HG02571 (cell line): ENCODE data around the gene BICD1.
"Not testable (repeated sequence)": the region's sequence is repeated elsewhere in the genome, so short reads cannot be mapped to it uniquely, and the experiment has no call there.

ENCODE experiments used
- ATAC-seq: cut with Tn5 transposase; IDR thresholded peaks from one replicate; pipeline ENCODE4 v1.9.1; 2021; ENCODE audit warnings: mild to moderate bottlenecking, moderate library complexity; ENCODE audit not compliant: unreplicated experiment

The BICD1 gene

GRCh38 chr12:32181498-32182175, 75.0 kb downstream of the BICD1 start:
- ATAC-seq = no peak

GRCh38 chr12:32183650-32184049, 77.0 kb downstream of the BICD1 start:
- ATAC-seq = no peak

GRCh38 chr12:32187127-32187526, 80.5 kb downstream of the BICD1 start:
- not testable (repeated sequence) for ATAC-seq

- no peak for ATAC-seq
Observed at GRCh38 chr12:32191445-32191844, 84.8 kb downstream of the BICD1 start.

GRCh38 chr12:32196250-32197198, 89.9 kb downstream of the BICD1 start:
- ATAC-seq = no peak

GRCh38 chr12:32197421-32197820, 90.8 kb downstream of the BICD1 start:
- no peak for ATAC-seq

- no peak for ATAC-seq
Observed at GRCh38 chr12:32198555-32198954, 91.9 kb downstream of the BICD1 start.

- ATAC-seq = no peak
Observed at GRCh38 chr12:32201096-32201495, 94.4 kb downstream of the BICD1 start.

- no peak for ATAC-seq
Observed at GRCh38 chr12:32201976-32202375, 95.3 kb downstream of the BICD1 start.

- ATAC-seq = no peak
Observed at GRCh38 chr12:32205731-32206130, 99.1 kb downstream of the BICD1 start.

- ATAC-seq = no peak
Observed at GRCh38 chr12:32208355-32208754, 101.7 kb downstream of the BICD1 start.

- no peak for ATAC-seq
Observed at GRCh38 chr12:32211066-32211899, 104.6 kb downstream of the BICD1 start.

GRCh38 chr12:32211900-32212156, 105.2 kb downstream of the BICD1 start:
- no peak for ATAC-seq

GRCh38 chr12:32214723-32215122, 108.1 kb downstream of the BICD1 start:
- ATAC-seq = no peak

- ATAC-seq = no peak
Observed at GRCh38 chr12:32217354-32218310, 111.0 kb downstream of the BICD1 start.

GRCh38 chr12:32223941-32224340, 117.3 kb downstream of the BICD1 start:
- no peak for ATAC-seq

GRCh38 chr12:32226768-32227167, 120.1 kb downstream of the BICD1 start:
- no peak for ATAC-seq

- no peak for ATAC-seq
Observed at GRCh38 chr12:32229971-32230612, 123.4 kb downstream of the BICD1 start.

GRCh38 chr12:32230613-32230993, 124.0 kb downstream of the BICD1 start:
- no peak for ATAC-seq

- not testable (repeated sequence) for ATAC-seq
Observed at GRCh38 chr12:32231361-32231760, 124.7 kb downstream of the BICD1 start.
